HEK293T (cell line): ENCODE measurements around the gene ABCD1.

Source experiments
- CTCF ChIA-PET: fragments of 350-600 bp; formaldehyde crosslinking; extraction: SDS; loops from one replicate; lab custom pipeline; 2021; ENCODE audit warnings: antibody characterized with exemption, inconsistent platforms; lab: Yijun Ruan, JAX
- POLR2A ChIA-PET: fragments of 350-600 bp; formaldehyde crosslinking; extraction: SDS; loops from one replicate; lab custom pipeline; 2020; ENCODE audit warnings: antibody characterized with exemption, inconsistent platforms; lab: Yijun Ruan, JAX
- DNase-seq: peaks from one replicate; pipeline ENCODE4 v3.0.0; 2012; ENCODE audit warnings: mixed read lengths; ENCODE audit errors: extremely low spot score
- ARNT ChIP-seq: fragments of 450-650 bp; IDR thresholded peaks from 2 replicates; pipeline ENCODE4 v1.6.1; 2017; ENCODE audit warnings: mild to moderate bottlenecking
- BHLHE40 ChIP-seq: fragments of 450-650 bp; IDR thresholded peaks from 2 replicates; pipeline ENCODE4 v1.6.1; 2016; ENCODE audit warnings: mild to moderate bottlenecking, moderate library complexity, borderline replicate concordance
- CTBP1 ChIP-seq: fragments of 450-650 bp; IDR thresholded peaks from 2 replicates; pipeline ENCODE4 v1.6.1; 2016; ENCODE audit warnings: borderline replicate concordance
- ELF4 ChIP-seq: fragments of 450-650 bp; IDR thresholded peaks from 2 replicates; pipeline ENCODE4 v1.6.1; 2017; ENCODE audit warnings: antibody characterized with exemption
- FOXA1 ChIP-seq: fragments of 450-650 bp; IDR thresholded peaks from 2 replicates; pipeline ENCODE4 v1.6.1; 2016; ENCODE audit warnings: mild to moderate bottlenecking
- FOXK2 ChIP-seq: fragments of 450-650 bp; IDR thresholded peaks from 2 replicates; pipeline ENCODE4 v1.6.1; 2016; ENCODE audit warnings: mild to moderate bottlenecking
- FOXM1 ChIP-seq: fragments of 450-650 bp; IDR thresholded peaks from 2 replicates; pipeline ENCODE4 v1.6.1; 2017; ENCODE audit warnings: mild to moderate bottlenecking, borderline replicate concordance
- HDGF ChIP-seq: fragments of 450-650 bp; IDR thresholded peaks from 2 replicates; pipeline ENCODE4 v1.6.1; 2017; ENCODE audit warnings: antibody characterized with exemption, borderline replicate concordance
- L3MBTL2 ChIP-seq: fragments of 450-650 bp; conservative IDR thresholded peaks from 2 replicates; pipeline ENCODE4 v1.6.1; 2016; ENCODE audit warnings: mild to moderate bottlenecking
- LEF1 ChIP-seq: fragments of 450-650 bp; IDR thresholded peaks from 2 replicates; pipeline ENCODE4 v1.6.1; 2017; ENCODE audit warnings: mild to moderate bottlenecking, borderline replicate concordance
- NFRKB ChIP-seq: fragments of 450-650 bp; IDR thresholded peaks from 2 replicates; pipeline ENCODE4 v1.6.1; 2016; ENCODE audit warnings: mild to moderate bottlenecking, moderate library complexity
- PKNOX1 ChIP-seq: fragments of 450-650 bp; IDR thresholded peaks from 2 replicates; pipeline ENCODE4 v1.6.1; 2016
- SP1 ChIP-seq: fragments of 450-650 bp; IDR thresholded peaks from 2 replicates; pipeline ENCODE4 v1.6.1; 2017
- SUZ12 ChIP-seq: fragments of 450-650 bp; IDR thresholded peaks from 2 replicates; pipeline ENCODE4 v1.6.1; 2016; ENCODE audit warnings: mild to moderate bottlenecking
- TARDBP ChIP-seq: fragments of 450-650 bp; IDR thresholded peaks from 2 replicates; pipeline ENCODE4 v1.6.1; 2016
- ZNF384 ChIP-seq: fragments of 450-650 bp; IDR thresholded peaks from 2 replicates; pipeline ENCODE4 v1.6.1; 2016

Gene ABCD1

GRCh38 chrX:153750127-153750774 is 25.6 kb downstream of the ABCD1 start:
- CTCF ChIA-PET: no interaction called here
- POLR2A ChIA-PET: no interaction called here
- TF ChIP-seq BHLHE40: no peak
- no peak for TF ChIP-seq FOXA1
- DNase-seq: no peak

GRCh38 chrX:153755136-153755535 is 30.5 kb downstream of the ABCD1 start:
- POLR2A ChIA-PET: no interaction called here
- DNase-seq: no peak
- no peak for TF ChIP-seq ARNT
- TF ChIP-seq ZNF384: peak; percentile 17; the same call in 1 of the 2 replicates
- CTCF ChIA-PET: interaction anchor here (0.6 to 1.0 kb wide), 2 partner anchors 8 to 213 kb away, joined by 4 read pairs; no protein-coding TSS in a partner anchor

GRCh38 chrX:153761863-153762262 is 37.2 kb downstream of the ABCD1 start:
- DNase-seq: no peak
- CTCF ChIA-PET: interaction anchor here (0.7 kb wide), 2 partner anchors 18 to 175 kb away, joined by 6 to 8 read pairs; no protein-coding TSS in a partner anchor
- POLR2A ChIA-PET: no interaction called here
- no peak for TF ChIP-seq SP1
- TF ChIP-seq FOXA1: no peak
- no peak for TF ChIP-seq L3MBTL2
- TF ChIP-seq TARDBP: no peak
- no peak for TF ChIP-seq FOXK2
- TF ChIP-seq ELF4: no peak
- TF ChIP-seq ZNF384: no peak
- no peak for TF ChIP-seq BHLHE40

- ChIA-PET CTCF (interaction anchor here (1.2 to 2.1 kb wide), 4 partner anchors 18 to 184 kb away, joined by 3 to 15 read pairs (median 3); no protein-coding TSS in a partner anchor), POLR2A (no interaction called here)
- TF ChIP-seq NFRKB (no peak), SP1 (no peak), HDGF (no peak), ELF4 (no peak), BHLHE40 (no peak)
- no peak for DNase-seq
Observed at GRCh38 chrX:153762626-153763173, 38.0 kb downstream of the ABCD1 start.

- POLR2A ChIA-PET: no interaction called here
- CTCF ChIA-PET: interaction anchor here (0.6 to 2.1 kb wide), 7 partner anchors 8 to 1256 kb away, joined by 3 to 15 read pairs (median 3); partner anchors contain the start of gene RENBP
- no peak for DNase-seq
- no peak for TF ChIP-seq L3MBTL2
- no peak for TF ChIP-seq PKNOX1
- no peak for TF ChIP-seq ELF4
- TF ChIP-seq HDGF: no peak
- no peak for TF ChIP-seq FOXM1
- no peak for TF ChIP-seq LEF1
- no peak for TF ChIP-seq FOXA1
- TF ChIP-seq ARNT: no peak
- no peak for TF ChIP-seq FOXK2
- TF ChIP-seq TARDBP: no peak
- TF ChIP-seq SP1: no peak
- no peak for TF ChIP-seq SUZ12
- TF ChIP-seq BHLHE40: no peak
Observed at GRCh38 chrX:153763298-153763932, 38.8 kb downstream of the ABCD1 start.

- POLR2A ChIA-PET: no interaction called here
- no peak for TF ChIP-seq L3MBTL2
- TF ChIP-seq HDGF: no peak
- TF ChIP-seq FOXM1: no peak
- TF ChIP-seq SUZ12: no peak
- no peak; the same call in 1 of the 2 replicates for TF ChIP-seq CTBP1
- TF ChIP-seq PKNOX1: no peak
- no peak for TF ChIP-seq SP1
- no peak for TF ChIP-seq FOXA1
- no peak for TF ChIP-seq ZNF384
- no peak for TF ChIP-seq FOXK2
- TF ChIP-seq ARNT: no peak
- TF ChIP-seq ELF4: no peak
- TF ChIP-seq NFRKB: no peak
- no peak for TF ChIP-seq BHLHE40
- no peak for TF ChIP-seq LEF1
- CTCF ChIA-PET: interaction anchor here (0.6 to 2.1 kb wide), 6 partner anchors 28 to 1256 kb away, joined by 3 to 15 read pairs (median 3); partner anchors contain the start of gene RENBP
- peak; percentile 80 for DNase-seq
Observed at GRCh38 chrX:153763989-153764755, 39.5 kb downstream of the ABCD1 start, which contains the start of gene PLXNB3. TSS of gene PLXNB3 (plus strand) at chrX:153764249. CDS start at chrX:153765536, 1,287 bp downstream.

- no peak for TF ChIP-seq TARDBP
- TF ChIP-seq BHLHE40: no peak
- TF ChIP-seq LEF1: no peak
- no peak for TF ChIP-seq CTBP1
- no peak for TF ChIP-seq FOXM1
- TF ChIP-seq ARNT: no peak
- no peak for TF ChIP-seq ELF4
- TF ChIP-seq SP1: no peak
- no peak for TF ChIP-seq L3MBTL2
- no peak for TF ChIP-seq ZNF384
- TF ChIP-seq NFRKB: no peak
- no peak for TF ChIP-seq FOXA1
- no peak for TF ChIP-seq HDGF
- no peak for TF ChIP-seq FOXK2
- no peak for TF ChIP-seq SUZ12
- TF ChIP-seq PKNOX1: no peak
- ChIA-PET CTCF (interaction anchor here (0.7 to 2.1 kb wide), 3 partner anchors 27 to 204 kb away, joined by 3 to 15 read pairs (median 3); no protein-coding TSS in a partner anchor), POLR2A (no interaction called here)
- no peak for DNase-seq
Observed at GRCh38 chrX:153764786-153765137, 40.1 kb downstream of the ABCD1 start.
